ENCODE measurements around the gene BBOX1.
A peak's percentile ranks its signal among the peaks of the same experiment; 100 is the strongest.

GRCh38 chr11:27124514-27125264 lies 84.1 kb downstream of the BBOX1 start:
- peak in 1 of 2 donors; percentile 30 for TF ChIP-seq CTCF (conservative IDR thresholded peaks at IDR 0.05 in 1 of 2, IDR thresholded peaks at IDR 0.05 in 1 of 2; ENCODE audit: low read depth in 1 of 2, low read length in 2 of 2)
- TF ChIP-seq EZH2 (IDR thresholded peaks at IDR 0.05; ENCODE audit: low read length, missing control alignments): no peak
